GM12878 (cell line): ENCODE data around the gene ORAI1. TPM values are rescaled to one million over a fixed set of nuclear protein-coding genes. Genes with fewer than 3 reads are reported as not detected.

Source experiments
- ATAC-seq: fragments of 200-7000 bp; cut with Tn5 transposase; 3 replicates; pipeline ENCODE4 v1.9.1; 2020; ENCODE audit warnings: mild to moderate bottlenecking, moderate library complexity
- BruUV-seq: library from RNA; stranded (reverse); fragments of 400-500 nt; replicated peaks from 2 replicates; lab custom pipeline; 2021; lab: Mats Ljungman, UMichigan
- CTCF ChIA-PET: fragments of 300-600 bp; sonication (Branson Sonifier 250); formaldehyde crosslinking; extraction: SDS; loops from one replicate; lab custom pipeline; 2021; ENCODE audit warnings: inconsistent platforms; lab: Yijun Ruan, JAX
- POLR2A ChIA-PET: fragments of 350-600 bp; formaldehyde crosslinking; extraction: SDS; loops from one replicate; lab custom pipeline; 2021; ENCODE audit warnings: inconsistent platforms; lab: Charles Lee
- RAD21 ChIA-PET: fragments of 300-600 bp; sonication (Branson Sonifier 250); formaldehyde crosslinking; loops from one replicate; lab custom pipeline; 2023; ENCODE audit warnings: antibody characterized with exemption; ENCODE audit not compliant: unreplicated experiment; lab: Charles Lee
- SMC1A ChIA-PET: fragments of 300-600 bp; sonication (Branson Sonifier 250); formaldehyde crosslinking; loops from one replicate; lab custom pipeline; 2023; ENCODE audit not compliant: unreplicated experiment, uncharacterized antibody; lab: Charles Lee
- DNase-seq: peaks from one replicate; pipeline ENCODE4 v3.0.0-alpha.2; 2011; ENCODE audit warnings: low read depth, low spot score
- FAIRE-seq: peaks from 3 replicates; lab custom pipeline; 2011; peaks lifted over from hg19 to GRCh38; lab: Jason Lieb, UNC
- H2AFZ ChIP-seq: 2 replicates; pipeline ENCODE4 v1.6.0; 2011; ENCODE audit warnings: low read depth, low read length, control low read depth; ENCODE audit not compliant: control insufficient read depth
- H3K27ac ChIP-seq: 2 replicates; pipeline ENCODE4 v1.5.1; 2011; ENCODE audit warnings: control low read depth; ENCODE audit not compliant: control insufficient read depth, insufficient read depth
- H3K27me3 ChIP-seq, 2 experiments: replicated peaks in 1 of 2; 2 replicates each; pipeline versions ENCODE4 v1.6.0 to v1.6.1; 2011; ENCODE audit warnings: low read length in 1 of 2; ENCODE audit not compliant: control insufficient read depth in 2 of 2, insufficient read depth in 2 of 2
- H3K36me3 ChIP-seq, 2 experiments: 2 replicates each; pipeline ENCODE4 v1.5.1; 2011; ENCODE audit warnings: low read length in 1 of 2; ENCODE audit not compliant: control insufficient read depth in 2 of 2, insufficient read depth in 2 of 2
- H3K4me1 ChIP-seq: 2 replicates; pipeline ENCODE4 v1.6.1; 2011; ENCODE audit warnings: mild to moderate bottlenecking, low read length, moderate library complexity, mixed read lengths; ENCODE audit not compliant: control insufficient read depth, insufficient read depth
- H3K4me2 ChIP-seq: 2 replicates; pipeline ENCODE4 v1.6.0; 2011; ENCODE audit warnings: control low read depth; ENCODE audit not compliant: control insufficient read depth, insufficient read depth
- H3K4me3 ChIP-seq: fragments of 200-600 bp; sonication (generic); 2 replicates; pipeline ENCODE4 v1.5.1; 2016
- H3K79me2 ChIP-seq: 2 replicates; pipeline ENCODE4 v1.6.0; 2011; ENCODE audit warnings: low read length; ENCODE audit not compliant: control insufficient read depth, insufficient read depth
- H3K9ac ChIP-seq: 2 replicates; pipeline ENCODE4 v1.8.0; 2011; ENCODE audit warnings: low read length, control low read depth, mixed read lengths; ENCODE audit not compliant: control insufficient read depth, insufficient read depth
- H3K9me3 ChIP-seq: replicated peaks from 3 replicates; pipeline ENCODE4 v1.5.1; 2011; ENCODE audit warnings: mild to moderate bottlenecking, low read length; ENCODE audit not compliant: control insufficient read depth, insufficient read depth
- H4K20me1 ChIP-seq: 2 replicates; pipeline ENCODE4 v1.6.0; 2011; ENCODE audit not compliant: control insufficient read depth, insufficient read depth
- CREM ChIP-seq: IDR thresholded peaks from 2 replicates; pipeline ENCODE4 v1.6.1; 2014; ENCODE audit warnings: antibody characterized with exemption, low read depth
- DPF2 ChIP-seq: fragments of 450-650 bp; IDR thresholded peaks from 2 replicates; pipeline ENCODE4 v1.6.1; 2017; ENCODE audit warnings: mild to moderate bottlenecking
- KAT2A ChIP-seq: conservative IDR thresholded peaks from 2 replicates; pipeline ENCODE4 v1.6.1; 2011; ENCODE audit warnings: low read depth, low read length; ENCODE audit not compliant: control insufficient read depth
- POLR2AphosphoS2 ChIP-seq: IDR thresholded peaks from 2 replicates; pipeline ENCODE4 v1.6.1; 2011; ENCODE audit warnings: low read depth, mild to moderate bottlenecking, low read length, improper control_type of control experiment, moderate library complexity
- RAD51 ChIP-seq: fragments of 450-650 bp; IDR thresholded peaks from 2 replicates; pipeline ENCODE4 v1.6.1; 2016; ENCODE audit warnings: moderate library complexity, mild to moderate bottlenecking, inconsistent platforms
- SMAD1 ChIP-seq: fragments of 450-650 bp; IDR thresholded peaks from 2 replicates; pipeline ENCODE4 v1.6.1; 2018; ENCODE audit warnings: mild to moderate bottlenecking, low read depth; ENCODE audit not compliant: partially characterized antibody
- SP1 ChIP-seq: IDR thresholded peaks from one replicate; pipeline ENCODE4 v1.6.1; 2011; ENCODE audit warnings: low read depth, low read length
- TARDBP ChIP-seq: IDR thresholded peaks from 2 replicates; pipeline ENCODE4 v1.6.1; 2016; ENCODE audit warnings: borderline replicate concordance
- YY1 ChIP-seq: IDR thresholded peaks from 2 replicates; pipeline ENCODE4 v1.6.1; 2011; ENCODE audit warnings: low read depth, mild to moderate bottlenecking, low read length
- WGBS: methylation state at CpG from one replicate; pipeline ENCODE4 v1.1.6; 2016; ENCODE audit warnings: low lambda C conversion rate; ENCODE audit not compliant: insufficient replicate concordance, insufficient coverage; ENCODE audit errors: missing lambda C conversion rate; 5-methylcytosine and 5-hydroxymethylcytosine counted together
- in situ Hi-C: fragments of 300-500 bp; cut with MboI; formaldehyde crosslinking; loops from 9 replicates; pipeline ENCODE4 v1.14.3; 2018; ENCODE audit warnings: mixed read lengths
- intact Hi-C: fragments of 100-400 bp; cut with micrococcal nuclease; formaldehyde crosslinking; loops from one replicate; pipeline ENCODE4 v1.14.2; 2022; ENCODE audit not compliant: unreplicated experiment
- polyA plus RNA-seq, 11 experiments: library from polyadenylated mRNA; depleted of rRNA in 4 of 11; unstranded in 6 of 11; stranded (reverse) in 5 of 11; fragments of >200 nt; fragmentation: Nextera tagmentation in 4 of 11; fragmentation: Illumina TruSeq in 1 of 11; extraction: Ambion mirVana in 4 of 11; extraction: Trizol in 1 of 11; gene quantifications; 1 replicate in 1 of 11; 2 replicates in 10 of 11; pipeline versions ENCODE4 v1.2.1 to v1.2.3, GENCODE V29; 2011 to 2016; ENCODE audit warnings: inconsistent platforms in 2 of 11, missing spikeins in 2 of 11, low read depth in 1 of 11
- total RNA-seq, 4 experiments: library from RNA; depleted of rRNA in 3 of 4; stranded (reverse); fragments of >200 nt in 3 of 4; fragmentation: Illumina TruSeq in 1 of 4; extraction: Trizol in 1 of 4; gene quantifications; 2 replicates each; pipeline versions ENCODE4 v1.2.1 to v1.2.3, GENCODE V29; 2013 to 2021
- TF ChIP-seq, protein P1 (sequence below): fragments of 450-650 bp; IDR thresholded peaks from 2 replicates; pipeline ENCODE4 v1.6.1; 2017; ENCODE audit warnings: borderline replicate concordance
- TF ChIP-seq, protein P2 (sequence below): IDR thresholded peaks from 2 replicates; pipeline ENCODE4 v1.6.1; 2012; ENCODE audit warnings: low read length, inconsistent platforms
- TF ChIP-seq, protein P3 (sequence below): fragments of 450-650 bp; formaldehyde crosslinking; IDR thresholded peaks from 2 replicates; pipeline ENCODE4 v1.5.0; 2022; ENCODE audit warnings: mild to moderate bottlenecking, missing genetic modification characterization
- TF ChIP-seq, protein P4 (sequence below): IDR thresholded peaks from 2 replicates; pipeline ENCODE4 v1.6.1; 2012; ENCODE audit warnings: mild to moderate bottlenecking, low read depth, low read length

The ORAI1 gene
- total and polyA plus RNA-seq, 10 of the 15 experiments (the other 5 are each of a cell fraction or from before 2014, with no cell fraction given): 5.5 to 33.1 (median 11.8) TPM

DNA sequence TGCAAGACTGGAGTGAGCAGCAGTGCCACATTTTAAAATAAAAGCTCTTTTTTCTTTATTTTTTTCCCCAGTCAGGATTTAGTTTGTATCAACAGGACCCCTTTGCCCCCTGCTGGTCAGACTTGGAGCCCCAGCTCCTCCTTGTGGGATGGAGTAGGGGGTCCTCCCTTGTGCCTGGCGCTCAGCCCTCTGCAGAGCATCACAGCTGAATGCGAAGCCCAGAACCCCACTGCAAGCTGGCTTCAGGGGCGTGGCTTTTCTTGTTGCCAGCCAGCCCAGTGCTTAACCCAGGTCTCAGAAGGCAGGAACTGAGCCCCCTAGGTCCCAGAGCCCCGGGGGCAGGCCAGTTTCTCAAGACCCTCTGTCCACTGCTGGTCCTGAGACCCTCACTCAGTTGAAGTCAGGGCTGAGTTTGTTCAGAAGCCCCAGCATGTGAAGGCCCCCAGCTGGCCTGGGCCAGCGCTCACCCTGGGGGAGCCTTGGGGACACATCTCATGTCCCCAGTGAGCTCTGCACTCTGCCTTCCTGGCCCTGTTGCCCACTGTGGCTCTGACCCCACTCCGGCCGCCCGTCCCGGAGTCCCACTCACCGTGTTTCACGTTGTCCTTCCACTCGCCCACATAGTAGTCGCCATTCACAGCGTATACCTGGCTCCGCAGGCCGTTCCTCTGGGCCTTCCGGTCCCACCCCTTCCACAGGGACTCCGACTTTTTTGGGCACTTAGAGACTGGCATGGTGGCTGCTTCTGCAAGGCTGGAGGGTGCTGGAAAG lies 42.6 kb downstream of the ORAI1 start:
- CTCF ChIA-PET: interaction anchor here (0.6 to 7.1 kb wide), 40 partner anchors 9 to 352 kb away, joined by 3 to 76 read pairs (median 4); partner anchors contain the start of genes KDM2B and ORAI1
- intact Hi-C loops: loop anchor here (5.0 kb wide), 1 partner anchor 117 kb away; no protein-coding TSS in a partner anchor
- no peak for ATAC-seq
- in situ Hi-C loops: no loop called here
- POLR2A ChIA-PET: interaction anchor here (0.8 to 1.3 kb wide), 9 partner anchors 9 to 173 kb away, joined by 3 to 6 read pairs (median 4); partner anchors contain the start of gene ORAI1
- Histone ChIP-seq H3K36me3 (peaks cover 1 to 3% of the 10 kb centered on the region in 2 experiments; a peak in 2 of 4 replicates), H3K79me2 (peaks cover 17% of the 10 kb centered on the region), H3K4me3 (no peak overlapping the region), H3K27me3 (no peaks in the 10 kb centered on the region), H2AFZ (no peak overlapping the region), H3K27ac (no peak overlapping the region), H3K4me2 (no peak overlapping the region), H3K4me1 (peaks cover 15% of the 10 kb centered on the region), H3K9ac (no peak overlapping the region), H4K20me1 (no peaks in the 10 kb centered on the region), H3K9me3 (no peaks in the 10 kb centered on the region)
- WGBS: 87% methylated on average over 18 of the region's 18 CpGs
- no peak for FAIRE-seq
- RAD21 ChIA-PET: interaction anchor here (0.7 to 7.2 kb wide), 15 partner anchors 41 to 267 kb away, joined by 3 to 61 read pairs (median 4); partner anchors contain the start of gene ORAI1
- SMC1A ChIA-PET: interaction anchor here (0.5 to 5.5 kb wide), 21 partner anchors 16 to 334 kb away, joined by 3 to 55 read pairs (median 4); partner anchors contain the start of gene ORAI1
- DNase-seq: no peak
- no TSS peak for BruUV-seq
- TF ChIP-seq DPF2 (no peak), TARDBP (no peak), RAD51 (no peak), YY1 (peak; percentile 44; the same call in 1 of the 2 replicates), SMAD1 (no peak), CREM (no peak), KAT2A (no peak), POLR2AphosphoS2 (no peak), SP1 (no peak)
- TF ChIP-seq, protein P1, sequence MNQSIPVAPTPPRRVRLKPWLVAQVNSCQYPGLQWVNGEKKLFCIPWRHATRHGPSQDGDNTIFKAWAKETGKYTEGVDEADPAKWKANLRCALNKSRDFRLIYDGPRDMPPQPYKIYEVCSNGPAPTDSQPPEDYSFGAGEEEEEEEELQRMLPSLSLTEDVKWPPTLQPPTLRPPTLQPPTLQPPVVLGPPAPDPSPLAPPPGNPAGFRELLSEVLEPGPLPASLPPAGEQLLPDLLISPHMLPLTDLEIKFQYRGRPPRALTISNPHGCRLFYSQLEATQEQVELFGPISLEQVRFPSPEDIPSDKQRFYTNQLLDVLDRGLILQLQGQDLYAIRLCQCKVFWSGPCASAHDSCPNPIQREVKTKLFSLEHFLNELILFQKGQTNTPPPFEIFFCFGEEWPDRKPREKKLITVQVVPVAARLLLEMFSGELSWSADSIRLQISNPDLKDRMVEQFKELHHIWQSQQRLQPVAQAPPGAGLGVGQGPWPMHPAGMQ: no peak
- TF ChIP-seq, protein P2, sequence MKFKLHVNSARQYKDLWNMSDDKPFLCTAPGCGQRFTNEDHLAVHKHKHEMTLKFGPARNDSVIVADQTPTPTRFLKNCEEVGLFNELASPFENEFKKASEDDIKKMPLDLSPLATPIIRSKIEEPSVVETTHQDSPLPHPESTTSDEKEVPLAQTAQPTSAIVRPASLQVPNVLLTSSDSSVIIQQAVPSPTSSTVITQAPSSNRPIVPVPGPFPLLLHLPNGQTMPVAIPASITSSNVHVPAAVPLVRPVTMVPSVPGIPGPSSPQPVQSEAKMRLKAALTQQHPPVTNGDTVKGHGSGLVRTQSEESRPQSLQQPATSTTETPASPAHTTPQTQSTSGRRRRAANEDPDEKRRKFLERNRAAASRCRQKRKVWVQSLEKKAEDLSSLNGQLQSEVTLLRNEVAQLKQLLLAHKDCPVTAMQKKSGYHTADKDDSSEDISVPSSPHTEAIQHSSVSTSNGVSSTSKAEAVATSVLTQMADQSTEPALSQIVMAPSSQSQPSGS: no peak
- TF ChIP-seq, protein P3, sequence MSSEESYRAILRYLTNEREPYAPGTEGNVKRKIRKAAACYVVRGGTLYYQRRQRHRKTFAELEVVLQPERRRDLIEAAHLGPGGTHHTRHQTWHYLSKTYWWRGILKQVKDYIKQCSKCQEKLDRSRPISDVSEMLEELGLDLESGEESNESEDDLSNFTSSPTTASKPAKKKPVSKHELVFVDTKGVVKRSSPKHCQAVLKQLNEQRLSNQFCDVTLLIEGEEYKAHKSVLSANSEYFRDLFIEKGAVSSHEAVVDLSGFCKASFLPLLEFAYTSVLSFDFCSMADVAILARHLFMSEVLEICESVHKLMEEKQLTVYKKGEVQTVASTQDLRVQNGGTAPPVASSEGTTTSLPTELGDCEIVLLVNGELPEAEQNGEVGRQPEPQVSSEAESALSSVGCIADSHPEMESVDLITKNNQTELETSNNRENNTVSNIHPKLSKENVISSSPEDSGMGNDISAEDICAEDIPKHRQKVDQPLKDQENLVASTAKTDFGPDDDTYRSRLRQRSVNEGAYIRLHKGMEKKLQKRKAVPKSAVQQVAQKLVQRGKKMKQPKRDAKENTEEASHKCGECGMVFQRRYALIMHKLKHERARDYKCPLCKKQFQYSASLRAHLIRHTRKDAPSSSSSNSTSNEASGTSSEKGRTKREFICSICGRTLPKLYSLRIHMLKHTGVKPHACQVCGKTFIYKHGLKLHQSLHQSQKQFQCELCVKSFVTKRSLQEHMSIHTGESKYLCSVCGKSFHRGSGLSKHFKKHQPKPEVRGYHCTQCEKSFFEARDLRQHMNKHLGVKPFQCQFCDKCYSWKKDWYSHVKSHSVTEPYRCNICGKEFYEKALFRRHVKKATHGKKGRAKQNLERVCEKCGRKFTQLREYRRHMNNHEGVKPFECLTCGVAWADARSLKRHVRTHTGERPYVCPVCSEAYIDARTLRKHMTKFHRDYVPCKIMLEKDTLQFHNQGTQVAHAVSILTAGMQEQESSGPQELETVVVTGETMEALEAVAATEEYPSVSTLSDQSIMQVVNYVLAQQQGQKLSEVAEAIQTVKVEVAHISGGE (CRISPR knock-in tag): no peak
- TF ChIP-seq, protein P4, sequence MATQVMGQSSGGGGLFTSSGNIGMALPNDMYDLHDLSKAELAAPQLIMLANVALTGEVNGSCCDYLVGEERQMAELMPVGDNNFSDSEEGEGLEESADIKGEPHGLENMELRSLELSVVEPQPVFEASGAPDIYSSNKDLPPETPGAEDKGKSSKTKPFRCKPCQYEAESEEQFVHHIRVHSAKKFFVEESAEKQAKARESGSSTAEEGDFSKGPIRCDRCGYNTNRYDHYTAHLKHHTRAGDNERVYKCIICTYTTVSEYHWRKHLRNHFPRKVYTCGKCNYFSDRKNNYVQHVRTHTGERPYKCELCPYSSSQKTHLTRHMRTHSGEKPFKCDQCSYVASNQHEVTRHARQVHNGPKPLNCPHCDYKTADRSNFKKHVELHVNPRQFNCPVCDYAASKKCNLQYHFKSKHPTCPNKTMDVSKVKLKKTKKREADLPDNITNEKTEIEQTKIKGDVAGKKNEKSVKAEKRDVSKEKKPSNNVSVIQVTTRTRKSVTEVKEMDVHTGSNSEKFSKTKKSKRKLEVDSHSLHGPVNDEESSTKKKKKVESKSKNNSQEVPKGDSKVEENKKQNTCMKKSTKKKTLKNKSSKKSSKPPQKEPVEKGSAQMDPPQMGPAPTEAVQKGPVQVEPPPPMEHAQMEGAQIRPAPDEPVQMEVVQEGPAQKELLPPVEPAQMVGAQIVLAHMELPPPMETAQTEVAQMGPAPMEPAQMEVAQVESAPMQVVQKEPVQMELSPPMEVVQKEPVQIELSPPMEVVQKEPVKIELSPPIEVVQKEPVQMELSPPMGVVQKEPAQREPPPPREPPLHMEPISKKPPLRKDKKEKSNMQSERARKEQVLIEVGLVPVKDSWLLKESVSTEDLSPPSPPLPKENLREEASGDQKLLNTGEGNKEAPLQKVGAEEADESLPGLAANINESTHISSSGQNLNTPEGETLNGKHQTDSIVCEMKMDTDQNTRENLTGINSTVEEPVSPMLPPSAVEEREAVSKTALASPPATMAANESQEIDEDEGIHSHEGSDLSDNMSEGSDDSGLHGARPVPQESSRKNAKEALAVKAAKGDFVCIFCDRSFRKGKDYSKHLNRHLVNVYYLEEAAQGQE: no peak
